ENCODE results near the gene LOXHD1.

LOXHD1 gene, protein sequence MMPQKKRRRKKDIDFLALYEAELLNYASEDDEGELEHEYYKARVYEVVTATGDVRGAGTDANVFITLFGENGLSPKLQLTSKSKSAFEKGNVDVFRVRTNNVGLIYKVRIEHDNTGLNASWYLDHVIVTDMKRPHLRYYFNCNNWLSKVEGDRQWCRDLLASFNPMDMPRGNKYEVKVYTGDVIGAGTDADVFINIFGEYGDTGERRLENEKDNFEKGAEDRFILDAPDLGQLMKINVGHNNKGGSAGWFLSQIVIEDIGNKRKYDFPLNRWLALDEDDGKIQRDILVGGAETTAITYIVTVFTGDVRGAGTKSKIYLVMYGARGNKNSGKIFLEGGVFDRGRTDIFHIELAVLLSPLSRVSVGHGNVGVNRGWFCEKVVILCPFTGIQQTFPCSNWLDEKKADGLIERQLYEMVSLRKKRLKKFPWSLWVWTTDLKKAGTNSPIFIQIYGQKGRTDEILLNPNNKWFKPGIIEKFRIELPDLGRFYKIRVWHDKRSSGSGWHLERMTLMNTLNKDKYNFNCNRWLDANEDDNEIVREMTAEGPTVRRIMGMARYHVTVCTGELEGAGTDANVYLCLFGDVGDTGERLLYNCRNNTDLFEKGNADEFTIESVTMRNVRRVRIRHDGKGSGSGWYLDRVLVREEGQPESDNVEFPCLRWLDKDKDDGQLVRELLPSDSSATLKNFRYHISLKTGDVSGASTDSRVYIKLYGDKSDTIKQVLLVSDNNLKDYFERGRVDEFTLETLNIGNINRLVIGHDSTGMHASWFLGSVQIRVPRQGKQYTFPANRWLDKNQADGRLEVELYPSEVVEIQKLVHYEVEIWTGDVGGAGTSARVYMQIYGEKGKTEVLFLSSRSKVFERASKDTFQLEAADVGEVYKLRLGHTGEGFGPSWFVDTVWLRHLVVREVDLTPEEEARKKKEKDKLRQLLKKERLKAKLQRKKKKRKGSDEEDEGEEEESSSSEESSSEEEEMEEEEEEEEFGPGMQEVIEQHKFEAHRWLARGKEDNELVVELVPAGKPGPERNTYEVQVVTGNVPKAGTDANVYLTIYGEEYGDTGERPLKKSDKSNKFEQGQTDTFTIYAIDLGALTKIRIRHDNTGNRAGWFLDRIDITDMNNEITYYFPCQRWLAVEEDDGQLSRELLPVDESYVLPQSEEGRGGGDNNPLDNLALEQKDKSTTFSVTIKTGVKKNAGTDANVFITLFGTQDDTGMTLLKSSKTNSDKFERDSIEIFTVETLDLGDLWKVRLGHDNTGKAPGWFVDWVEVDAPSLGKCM (N-terminal part only)

GRCh38 chr18:46657115-46657955, at the start of gene LOXHD1:
Gene LOXHD1, minus strand, starts transcription at chr18:46657220. Its CDS starts 187 bp downstream, at chr18:46657033.
- no peak within 1 kb of the TSS for H3K27ac Mint-ChIP-seq
- H3K27me3 Mint-ChIP-seq = no peaks in the 10 kb centered on the region
- H3K4me1 Mint-ChIP-seq = no peaks in the 10 kb centered on the region
- no peaks in the 10 kb centered on the region for H3K9me3 Mint-ChIP-seq
- no peak within 1 kb of the TSS for H3K4me3 Mint-ChIP-seq
- H3K36me3 Mint-ChIP-seq = no peaks in the 10 kb centered on the region

GRCh38 chr18:46705521-46705920, 48.5 kb upstream of the LOXHD1 start:
- Mint-ChIP-seq H3K27ac (no peak overlapping the region), H3K4me3 (no peak overlapping the region), H3K36me3 (no peaks in the 10 kb centered on the region)

GRCh38 chr18:46704816-46705215, 47.8 kb upstream of the LOXHD1 start:
- H3K9me3 Mint-ChIP-seq = no peaks in the 10 kb centered on the region
- H3K4me1 Mint-ChIP-seq = peaks cover 5% of the 10 kb centered on the region
- no peaks in the 10 kb centered on the region for H3K27me3 Mint-ChIP-seq
- no peak overlapping the region for H3K27ac Mint-ChIP-seq
- H3K4me3 Mint-ChIP-seq = no peak overlapping the region
- H3K36me3 Mint-ChIP-seq = no peaks in the 10 kb centered on the region

More at GRCh38 chr18:46705521-46705920, 48.5 kb upstream of the LOXHD1 start:
- peaks cover 5% of the 10 kb centered on the region for H3K4me1 Mint-ChIP-seq
- H3K9me3 Mint-ChIP-seq = no peaks in the 10 kb centered on the region
- no peaks in the 10 kb centered on the region for H3K27me3 Mint-ChIP-seq

- no peaks in the 10 kb centered on the region for H3K27me3 Mint-ChIP-seq
- H3K4me3 Mint-ChIP-seq = no peak overlapping the region
- H3K9me3 Mint-ChIP-seq = no peaks in the 10 kb centered on the region
- no peaks in the 10 kb centered on the region for H3K36me3 Mint-ChIP-seq
- peaks cover 5% of the 10 kb centered on the region for H3K4me1 Mint-ChIP-seq
- no peak overlapping the region for H3K27ac Mint-ChIP-seq
Measured at GRCh38 chr18:46704189-46704588, 47.2 kb upstream of the LOXHD1 start.

GRCh38 chr18:46702471-46702870, 45.5 kb upstream of the LOXHD1 start:
- Mint-ChIP-seq H3K4me1 (peaks cover 5% of the 10 kb centered on the region), H3K36me3 (no peaks in the 10 kb centered on the region), H3K27ac (no peak overlapping the region), H3K27me3 (peaks cover 2% of the 10 kb centered on the region), H3K9me3 (peaks cover 8% of the 10 kb centered on the region), H3K4me3 (no peak overlapping the region)

DNA sequence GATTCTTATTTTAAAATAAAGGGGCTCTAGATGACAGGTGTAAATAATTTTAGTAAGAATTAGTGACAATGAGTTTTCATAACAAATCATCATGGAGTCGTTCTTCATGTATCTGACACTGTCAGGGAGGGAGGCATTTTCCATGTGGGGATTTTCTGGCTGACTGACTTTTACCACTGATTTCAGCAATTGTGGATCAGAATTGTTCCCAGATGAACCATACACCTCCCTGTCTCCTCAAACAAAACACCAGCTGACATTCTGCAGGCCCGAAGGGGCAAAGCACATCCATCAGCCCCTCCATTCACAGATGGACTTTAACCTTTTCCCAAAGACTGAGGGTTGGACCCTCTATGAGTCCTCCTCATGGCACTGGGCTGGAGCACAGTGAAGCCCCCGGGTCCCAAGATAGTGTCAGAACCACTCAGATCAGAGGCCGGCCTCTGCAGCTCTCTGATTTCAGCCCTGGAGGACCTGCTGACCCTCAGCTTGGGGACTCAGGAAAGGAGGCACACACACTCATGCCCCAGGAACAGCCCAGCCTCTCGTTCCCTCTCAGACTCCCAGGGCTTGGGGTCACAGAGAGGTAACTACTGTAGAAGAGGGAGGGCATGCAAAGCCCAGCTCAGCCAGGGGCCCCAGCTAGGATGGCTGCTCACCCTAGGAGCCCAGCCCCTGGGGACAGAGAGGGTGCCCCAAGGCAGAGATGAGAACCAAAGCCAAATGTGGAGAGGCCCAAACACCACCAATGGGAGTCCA, 43.2 kb upstream of the LOXHD1 start:
- Mint-ChIP-seq H3K27me3 (peaks cover 2% of the 10 kb centered on the region), H3K9me3 (peaks cover 8% of the 10 kb centered on the region), H3K36me3 (no peaks in the 10 kb centered on the region), H3K4me3 (no peak overlapping the region), H3K27ac (no peak overlapping the region), H3K4me1 (no peaks in the 10 kb centered on the region)

- no peak overlapping the region for H3K4me3 Mint-ChIP-seq
- peaks cover 4% of the 10 kb centered on the region for H3K27me3 Mint-ChIP-seq
- H3K27ac Mint-ChIP-seq = no peak overlapping the region
- H3K36me3 Mint-ChIP-seq = no peaks in the 10 kb centered on the region
- peaks cover 8% of the 10 kb centered on the region for H3K9me3 Mint-ChIP-seq
- no peaks in the 10 kb centered on the region for H3K4me1 Mint-ChIP-seq
Measured at GRCh38 chr18:46696702-46697101, 39.7 kb upstream of the LOXHD1 start.

GRCh38 chr18:46696268-46696667, 39.2 kb upstream of the LOXHD1 start:
- no peaks in the 10 kb centered on the region for H3K4me1 Mint-ChIP-seq
- no peak overlapping the region for H3K27ac Mint-ChIP-seq
- peaks cover 8% of the 10 kb centered on the region for H3K9me3 Mint-ChIP-seq
- no peak overlapping the region for H3K4me3 Mint-ChIP-seq
- H3K27me3 Mint-ChIP-seq = peaks cover 4% of the 10 kb centered on the region
- no peaks in the 10 kb centered on the region for H3K36me3 Mint-ChIP-seq

DNA sequence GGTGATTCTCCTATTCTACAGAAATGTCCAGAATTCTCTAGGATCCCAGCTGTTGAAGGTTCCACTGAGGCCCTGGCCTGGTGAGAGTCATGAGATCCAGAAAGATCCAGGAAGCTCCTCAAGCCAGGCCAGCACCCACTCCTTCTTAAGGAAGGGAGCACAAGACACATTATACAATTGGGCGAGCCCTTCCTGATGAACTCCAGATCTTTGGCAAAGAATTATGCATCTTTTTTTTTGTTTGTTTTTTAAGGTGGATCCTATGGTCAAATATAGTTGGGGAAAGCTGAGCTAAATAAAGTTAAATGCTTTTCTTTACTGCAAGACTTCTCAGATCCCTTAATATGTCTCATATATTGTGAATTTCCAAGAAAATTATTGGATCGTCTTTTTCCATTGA, 37.0 kb upstream of the LOXHD1 start:
- Mint-ChIP-seq H3K4me3 (no peak overlapping the region), H3K36me3 (no peaks in the 10 kb centered on the region), H3K27me3 (peaks cover 4% of the 10 kb centered on the region)

DNA sequence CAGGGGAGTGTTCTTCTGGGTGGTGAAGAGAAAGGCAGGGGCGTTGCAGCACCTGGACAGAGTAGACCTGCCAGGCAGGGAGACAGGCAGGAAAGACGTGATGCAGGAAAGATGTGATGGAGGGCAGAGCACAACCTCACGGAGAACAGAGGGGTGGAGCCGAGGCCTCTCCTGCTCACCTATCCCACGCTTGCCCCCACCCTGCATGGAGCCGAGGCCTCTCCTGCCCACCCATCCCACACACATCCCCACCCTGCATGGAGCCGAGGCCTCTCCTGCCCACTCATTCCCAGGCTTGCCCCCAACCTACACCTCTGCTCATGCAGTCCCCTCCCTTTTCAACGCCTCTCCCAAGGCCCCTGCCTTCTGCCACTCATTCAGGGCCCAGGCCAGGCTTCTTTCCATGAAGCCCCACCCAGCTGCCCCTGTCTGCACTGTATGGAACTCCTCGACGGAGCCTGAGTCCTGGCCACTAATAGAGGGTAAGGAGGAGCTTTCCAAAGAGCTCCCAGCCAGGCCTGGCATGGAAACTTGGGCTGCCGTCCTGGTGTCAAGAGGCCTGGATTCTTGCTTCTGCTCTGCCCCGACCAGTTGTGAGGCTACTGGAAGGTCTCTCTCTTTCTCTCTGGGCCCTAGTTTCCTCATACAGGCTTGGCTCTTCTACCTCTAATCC, 32.0 kb upstream of the LOXHD1 start:
- Mint-ChIP-seq H3K9me3 (no peaks in the 10 kb centered on the region), H3K27ac (no peak overlapping the region), H3K4me1 (no peaks in the 10 kb centered on the region), H3K27me3 (peaks cover 2% of the 10 kb centered on the region), H3K4me3 (no peak overlapping the region), H3K36me3 (no peaks in the 10 kb centered on the region)

More for the DNA sequence above, 37.0 kb upstream of the LOXHD1 start:
- no peak overlapping the region for H3K27ac Mint-ChIP-seq
- H3K4me1 Mint-ChIP-seq = no peaks in the 10 kb centered on the region
- peaks cover 8% of the 10 kb centered on the region for H3K9me3 Mint-ChIP-seq

GRCh38 chr18:46686186-46686585, 29.2 kb upstream of the LOXHD1 start:
- no peak overlapping the region for H3K27ac Mint-ChIP-seq
- H3K4me1 Mint-ChIP-seq = no peaks in the 10 kb centered on the region
- H3K4me3 Mint-ChIP-seq = no peak overlapping the region
- no peaks in the 10 kb centered on the region for H3K9me3 Mint-ChIP-seq
- no peaks in the 10 kb centered on the region for H3K36me3 Mint-ChIP-seq
- H3K27me3 Mint-ChIP-seq = no peaks in the 10 kb centered on the region

DNA sequence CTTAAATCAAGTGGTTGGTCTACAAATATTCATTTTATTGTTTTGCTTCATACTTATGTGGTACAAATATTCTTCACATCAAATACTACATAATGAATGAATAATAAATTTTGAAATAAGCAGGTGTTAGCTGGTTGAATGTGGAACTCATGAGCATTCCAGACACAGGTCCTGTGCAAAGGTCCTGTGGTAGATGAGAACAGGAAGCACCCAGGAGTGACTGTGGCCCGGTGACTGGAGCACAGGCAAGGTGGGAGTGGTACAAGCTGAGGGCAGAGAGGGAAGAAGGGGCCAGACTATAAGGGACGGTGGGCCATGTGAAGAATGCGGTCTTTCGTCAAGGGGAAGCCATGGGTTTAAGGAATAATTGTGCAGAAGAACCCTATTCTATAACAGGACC, 26.2 kb upstream of the LOXHD1 start:
- Mint-ChIP-seq H3K36me3 (no peaks in the 10 kb centered on the region), H3K27me3 (no peaks in the 10 kb centered on the region), H3K4me3 (no peak overlapping the region)

GRCh38 chr18:46680784-46681695, 24.0 kb upstream of the LOXHD1 start:
- no peaks in the 10 kb centered on the region for H3K36me3 Mint-ChIP-seq
- H3K27ac Mint-ChIP-seq = no peak overlapping the region
- H3K4me3 Mint-ChIP-seq = no peak overlapping the region
- H3K9me3 Mint-ChIP-seq = no peaks in the 10 kb centered on the region
- H3K4me1 Mint-ChIP-seq = no peaks in the 10 kb centered on the region
- H3K27me3 Mint-ChIP-seq = no peaks in the 10 kb centered on the region

More for the DNA sequence above, 26.2 kb upstream of the LOXHD1 start:
- H3K4me1 Mint-ChIP-seq = no peaks in the 10 kb centered on the region
- H3K27ac Mint-ChIP-seq = no peak overlapping the region
- H3K9me3 Mint-ChIP-seq = no peaks in the 10 kb centered on the region

Data from activated naive CD4-positive, alpha-beta T cell treated with anti-CD3 and anti-CD28 coated beads, Interleukin-2, amount 50 U/mL, for 24 hours (primary cell).